Measurements from ENCODE around the gene ENTREP3. TPM values are rescaled to one million over a fixed set of nuclear protein-coding genes. Genes with fewer than 3 reads are reported as not detected.
"Not testable (repeated sequence)": the region's sequence is repeated elsewhere in the genome, so short reads cannot be mapped to it uniquely, and the experiment has no call there.

Gene ENTREP3
- total RNA-seq, 2 experiments from 2014 or later, result 22.8 to 22.9 TPM

DNA sequence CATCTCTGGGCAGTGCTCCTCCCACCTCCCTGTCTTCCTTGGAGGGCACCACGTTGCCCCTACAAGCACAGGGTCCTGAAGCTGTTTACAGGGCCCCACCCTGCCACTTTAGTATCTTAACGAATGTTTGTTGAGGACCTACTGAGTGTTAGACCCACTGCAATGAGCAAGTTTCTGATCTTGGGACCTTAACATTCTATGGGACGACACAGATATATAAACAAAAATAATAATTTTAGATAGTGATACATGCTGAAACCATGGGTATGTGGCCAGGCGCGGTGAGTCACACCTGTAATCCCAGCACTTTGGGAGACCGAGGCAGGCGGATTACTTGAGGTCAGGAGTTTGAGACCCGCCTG lies 10.1 kb downstream of the ENTREP3 start:
- Mint-ChIP-seq H3K27ac (peak overlapping the region; percentile 94), H3K4me3 (peak overlapping the region; percentile 79), H3K9me3 (no peaks in the 10 kb centered on the region), H3K27me3 (peaks cover 2% of the 10 kb centered on the region), H3K36me3 (ENCODE audit: low read depth) (peaks cover 12% of the 10 kb centered on the region), H3K4me1 (peaks cover 57% of the 10 kb centered on the region)
- ChIA-PET CTCF (interaction anchor here (2.0 to 2.3 kb wide), 2 partner anchors 27 to 78 kb away, joined by 6 to 9 read pairs; partner anchors contain the start of gene CLK2), POLR2A (no interaction called here)
- no peak for DNase-seq

DNA sequence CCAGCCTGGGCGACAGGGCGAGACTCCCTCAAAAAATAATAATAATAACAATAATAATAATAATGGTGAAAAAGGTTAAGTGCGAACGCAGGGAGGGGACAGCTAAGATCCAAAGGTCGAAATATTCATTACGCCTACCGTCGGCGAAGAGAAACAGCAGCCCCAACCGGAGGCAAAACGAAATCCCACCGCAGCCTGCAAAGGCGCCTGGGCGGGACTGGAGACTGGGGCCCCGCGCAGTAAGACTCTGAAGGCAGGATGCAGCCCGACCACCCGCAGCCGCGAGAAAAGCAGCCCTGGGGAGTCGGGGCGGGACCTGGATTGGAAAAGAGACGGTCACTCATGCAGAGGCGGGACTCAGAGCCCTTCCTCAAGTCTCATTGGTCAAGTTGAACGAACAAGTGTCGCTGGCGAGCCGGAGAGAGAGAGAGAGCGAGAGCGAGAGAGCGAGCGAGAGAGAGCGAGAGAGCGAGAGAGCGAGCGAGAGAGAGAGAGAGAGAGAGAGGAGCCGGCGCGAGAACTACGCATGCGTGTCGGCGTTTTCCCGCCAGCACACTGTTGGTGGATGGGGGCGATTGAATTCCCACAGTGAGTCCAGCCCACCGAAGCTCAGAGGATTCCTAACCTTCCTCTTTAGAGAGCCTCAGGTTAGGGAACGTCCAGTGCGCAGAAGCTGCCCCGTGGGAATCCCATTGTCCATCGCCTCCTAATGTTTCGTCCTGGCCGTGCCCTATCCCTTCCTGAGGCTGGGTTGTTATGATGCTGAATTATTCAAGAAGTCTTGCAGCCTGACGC lies 10.7 kb downstream of the ENTREP3 start:
- peaks cover 2% of the 10 kb centered on the region for H3K27me3 Mint-ChIP-seq
- peaks cover 14% of the 10 kb centered on the region for H3K36me3 Mint-ChIP-seq (ENCODE audit: low read depth)
- peak overlapping the region; percentile 79 for H3K4me3 Mint-ChIP-seq
- H3K27ac Mint-ChIP-seq, result peak overlapping the region; percentile 94
- CTCF ChIA-PET, result interaction anchor here (0.8 to 2.3 kb wide), 5 partner anchors 13 to 79 kb away, joined by 3 to 9 read pairs (median 4); partner anchors contain the start of genes CLK2 and KRTCAP2
- peak; percentile 99 for DNase-seq
- H3K9me3 Mint-ChIP-seq, result no peaks in the 10 kb centered on the region
- peaks cover 58% of the 10 kb centered on the region for H3K4me1 Mint-ChIP-seq
- POLR2A ChIA-PET, result no interaction called here

DNA sequence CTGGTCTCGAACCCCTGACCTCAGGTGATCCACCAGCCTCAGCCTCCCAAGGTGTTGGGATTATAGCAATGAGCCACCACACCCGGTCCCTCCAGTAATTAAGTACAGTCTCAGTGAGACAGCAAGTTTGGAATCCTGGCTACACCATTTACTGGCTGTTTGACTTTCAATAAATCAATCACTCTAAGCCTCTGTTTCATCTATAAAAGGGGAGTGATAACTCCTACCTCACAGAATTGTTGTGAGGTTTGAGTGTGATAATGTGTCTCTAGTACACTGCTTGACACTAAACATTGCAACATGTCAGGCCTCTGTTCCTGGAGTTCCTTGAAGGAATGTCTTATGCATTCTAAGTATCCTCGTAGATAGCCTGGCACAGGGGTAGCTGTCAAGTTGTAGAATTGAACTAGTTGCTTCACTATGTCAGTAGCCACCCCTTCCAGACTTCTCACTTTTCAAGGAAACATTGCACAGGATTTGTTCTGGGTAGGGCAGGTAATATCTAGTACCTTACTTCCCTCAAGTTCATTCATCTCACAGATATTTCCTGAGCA lies 12.4 kb downstream of the ENTREP3 start:
- DNase-seq, result no peak
- H3K36me3 Mint-ChIP-seq (ENCODE audit: low read depth), result peaks cover 22% of the 10 kb centered on the region
- H3K9me3 Mint-ChIP-seq, result no peaks in the 10 kb centered on the region
- H3K27me3 Mint-ChIP-seq, result peaks cover 2% of the 10 kb centered on the region
- ChIA-PET POLR2A (no interaction called here), CTCF (interaction anchor here (0.6 to 1.8 kb wide), 5 partner anchors 14 to 812 kb away, joined by 3 to 5 read pairs (median 4); partner anchors contain the start of gene KRTCAP2)
- peak overlapping the region; percentile 94 for H3K27ac Mint-ChIP-seq
- peaks cover 62% of the 10 kb centered on the region for H3K4me1 Mint-ChIP-seq
- peak overlapping the region; percentile 79 for H3K4me3 Mint-ChIP-seq

DNA sequence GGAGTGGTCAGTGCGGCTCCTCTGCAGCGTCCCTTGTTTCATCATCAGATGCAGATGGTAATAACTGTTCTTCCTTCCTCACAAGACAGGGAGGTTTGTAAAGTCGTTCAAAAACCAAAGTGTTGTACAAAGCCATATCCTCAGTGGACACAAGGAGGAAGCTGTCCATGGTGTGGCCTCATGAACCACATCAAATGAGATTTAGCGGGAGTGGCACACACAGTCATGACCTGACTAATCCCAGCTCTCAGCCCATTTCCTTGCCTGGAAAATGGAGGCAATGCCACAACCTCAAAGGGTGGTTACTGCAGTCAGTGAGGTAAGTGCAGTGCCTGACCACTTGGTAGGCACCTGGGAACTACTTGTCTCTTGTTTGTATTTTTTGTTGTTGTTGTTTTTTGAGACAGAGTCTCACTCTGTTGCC lies 13.4 kb downstream of the ENTREP3 start:
- peaks cover 62% of the 10 kb centered on the region for H3K4me1 Mint-ChIP-seq
- no peak for DNase-seq
- H3K27me3 Mint-ChIP-seq, result peaks cover 2% of the 10 kb centered on the region
- ChIA-PET CTCF (interaction anchor here (0.6 to 3.9 kb wide), 8 partner anchors 9 to 534 kb away, joined by 3 to 38 read pairs (median 4); partner anchors contain the start of genes KRTCAP2, THBS3 and TRIM46), POLR2A (no interaction called here)
- peaks cover 27% of the 10 kb centered on the region for H3K36me3 Mint-ChIP-seq (ENCODE audit: low read depth)
- H3K9me3 Mint-ChIP-seq, result no peaks in the 10 kb centered on the region
- peak overlapping the region; percentile 40 for H3K4me3 Mint-ChIP-seq
- peak overlapping the region; percentile 91 for H3K27ac Mint-ChIP-seq

DNA sequence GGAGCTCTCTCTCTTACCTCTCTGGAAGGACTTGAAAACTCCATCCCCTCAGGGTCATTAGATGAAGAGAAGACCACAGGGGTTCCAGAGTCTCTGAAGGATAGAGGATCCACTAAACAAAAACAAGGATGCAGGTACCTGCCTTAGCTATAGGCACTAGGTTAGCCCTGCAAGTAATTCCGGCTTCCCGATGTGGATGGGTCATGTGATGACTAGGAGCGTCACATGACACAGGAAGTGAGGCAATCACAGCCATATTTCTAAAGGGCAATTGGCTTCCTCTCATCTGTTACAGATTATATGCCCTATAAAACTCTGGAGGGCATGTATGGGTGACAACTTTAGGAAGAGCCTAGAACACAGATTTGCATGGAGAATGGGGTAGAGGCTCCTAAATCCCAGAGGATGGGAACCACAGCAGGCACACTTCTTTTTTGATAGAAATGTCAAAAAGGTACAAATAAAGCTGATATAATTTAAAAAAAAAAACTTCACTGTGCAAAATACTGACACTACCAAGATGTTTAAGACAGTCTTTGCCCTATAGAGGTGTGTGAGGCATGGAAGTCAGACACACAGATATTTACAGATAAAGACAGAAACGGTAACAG lies 14.1 kb downstream of the ENTREP3 start:
- DNase-seq, result peak; percentile 83
- Mint-ChIP-seq H3K27me3 (peaks cover 2% of the 10 kb centered on the region), H3K9me3 (no peaks in the 10 kb centered on the region), H3K27ac (peak overlapping the region; percentile 91), H3K4me1 (peaks cover 61% of the 10 kb centered on the region), H3K36me3 (ENCODE audit: low read depth) (peaks cover 28% of the 10 kb centered on the region), H3K4me3 (peak overlapping the region; percentile 85)
- CTCF ChIA-PET, result interaction anchor here (0.6 to 3.9 kb wide), 7 partner anchors 9 to 535 kb away, joined by 3 to 38 read pairs (median 4); partner anchors contain the start of genes KRTCAP2, THBS3 and TRIM46
- POLR2A ChIA-PET, result no interaction called here

DNA sequence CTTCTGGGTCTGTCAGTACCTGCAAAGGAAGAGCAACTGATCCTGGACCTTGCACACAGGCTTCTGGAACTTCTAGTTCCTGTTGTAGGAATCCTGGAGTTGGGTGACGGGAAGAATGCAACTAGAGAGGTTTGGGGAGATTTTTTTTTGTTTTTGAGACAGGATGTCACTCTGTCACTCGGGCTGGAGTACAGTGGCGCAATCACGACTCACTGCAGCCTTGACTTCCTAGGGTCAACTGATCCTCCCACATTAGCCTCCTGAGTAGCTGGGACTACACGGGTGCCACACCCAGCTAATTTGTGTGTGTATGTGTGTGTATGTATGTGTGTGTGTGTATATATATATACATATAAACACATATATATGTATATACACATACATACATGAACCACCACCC lies 18.8 kb downstream of the ENTREP3 start:
- H3K27me3 Mint-ChIP-seq, result no peaks in the 10 kb centered on the region
- ChIA-PET POLR2A (no interaction called here), CTCF (interaction anchor here (1.1 kb wide), 1 partner anchor 15 kb away, joined by 4 read pairs; no protein-coding TSS in a partner anchor)
- peak overlapping the region; percentile 21 for H3K27ac Mint-ChIP-seq
- no peak overlapping the region for H3K4me3 Mint-ChIP-seq
- H3K36me3 Mint-ChIP-seq (ENCODE audit: low read depth), result peaks cover 32% of the 10 kb centered on the region
- peaks cover 30% of the 10 kb centered on the region for H3K4me1 Mint-ChIP-seq
- no peak for DNase-seq
- H3K9me3 Mint-ChIP-seq, result no peaks in the 10 kb centered on the region

DNA sequence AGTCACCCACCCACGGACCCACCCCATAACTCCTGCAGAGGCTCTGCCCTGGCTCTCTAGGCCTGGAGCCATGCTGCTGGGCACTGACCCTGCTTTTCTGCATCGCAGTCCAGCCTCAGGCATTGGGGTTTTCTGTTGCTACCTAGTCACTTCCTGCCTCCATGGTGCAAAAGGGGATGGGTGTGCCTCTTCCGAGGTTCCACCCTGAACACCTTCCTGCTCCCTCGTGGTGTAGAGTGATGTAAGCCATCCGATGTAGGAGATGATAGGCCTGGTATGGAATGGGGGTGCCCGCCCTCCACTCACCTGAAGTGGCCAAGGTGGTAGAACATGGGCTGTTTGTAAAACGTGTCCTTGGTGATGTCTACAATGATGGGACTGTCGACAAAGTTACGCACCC lies 19.9 kb downstream of the ENTREP3 start:
- H3K9me3 Mint-ChIP-seq, DNase-seq, H3K27me3 Mint-ChIP-seq, H3K4me3 Mint-ChIP-seq, POLR2A ChIA-PET: not testable (repeated sequence)
- Mint-ChIP-seq H3K36me3 (ENCODE audit: low read depth) (peaks cover 27% of the 10 kb centered on the region), H3K4me1 (peaks cover 20% of the 10 kb centered on the region), H3K27ac (peak overlapping the region; percentile 85)
- CTCF ChIA-PET, result interaction anchor here (1.1 kb wide), 1 partner anchor 16 kb away, joined by 4 read pairs; no protein-coding TSS in a partner anchor

DNA sequence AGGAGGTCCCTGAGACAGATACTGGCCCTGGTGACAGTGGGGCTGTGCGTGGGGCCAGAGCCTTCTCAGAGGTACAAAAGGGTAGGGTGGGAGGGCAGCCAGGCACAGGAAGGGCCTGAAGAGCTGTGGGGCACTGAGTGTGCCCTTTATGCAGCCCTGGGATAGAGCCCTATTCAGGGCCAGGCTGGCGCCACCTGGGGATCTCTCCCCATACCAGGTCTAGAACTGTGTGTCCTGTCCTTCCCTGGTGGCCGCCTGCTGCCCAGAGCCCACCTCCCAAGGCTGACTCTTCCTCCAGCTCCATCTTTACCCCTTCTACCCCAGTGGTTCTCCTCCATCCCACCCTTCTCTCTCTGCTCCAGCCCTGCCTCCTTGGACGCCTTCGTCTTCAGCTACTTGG lies 21.8 kb downstream of the ENTREP3 start:
- H3K4me3 Mint-ChIP-seq, CTCF ChIA-PET, DNase-seq, H3K9me3 Mint-ChIP-seq, H3K27me3 Mint-ChIP-seq, H3K27ac Mint-ChIP-seq, POLR2A ChIA-PET: not testable (repeated sequence)
- Mint-ChIP-seq H3K36me3 (ENCODE audit: low read depth) (peaks cover 21% of the 10 kb centered on the region), H3K4me1 (peaks cover 15% of the 10 kb centered on the region)

DNA sequence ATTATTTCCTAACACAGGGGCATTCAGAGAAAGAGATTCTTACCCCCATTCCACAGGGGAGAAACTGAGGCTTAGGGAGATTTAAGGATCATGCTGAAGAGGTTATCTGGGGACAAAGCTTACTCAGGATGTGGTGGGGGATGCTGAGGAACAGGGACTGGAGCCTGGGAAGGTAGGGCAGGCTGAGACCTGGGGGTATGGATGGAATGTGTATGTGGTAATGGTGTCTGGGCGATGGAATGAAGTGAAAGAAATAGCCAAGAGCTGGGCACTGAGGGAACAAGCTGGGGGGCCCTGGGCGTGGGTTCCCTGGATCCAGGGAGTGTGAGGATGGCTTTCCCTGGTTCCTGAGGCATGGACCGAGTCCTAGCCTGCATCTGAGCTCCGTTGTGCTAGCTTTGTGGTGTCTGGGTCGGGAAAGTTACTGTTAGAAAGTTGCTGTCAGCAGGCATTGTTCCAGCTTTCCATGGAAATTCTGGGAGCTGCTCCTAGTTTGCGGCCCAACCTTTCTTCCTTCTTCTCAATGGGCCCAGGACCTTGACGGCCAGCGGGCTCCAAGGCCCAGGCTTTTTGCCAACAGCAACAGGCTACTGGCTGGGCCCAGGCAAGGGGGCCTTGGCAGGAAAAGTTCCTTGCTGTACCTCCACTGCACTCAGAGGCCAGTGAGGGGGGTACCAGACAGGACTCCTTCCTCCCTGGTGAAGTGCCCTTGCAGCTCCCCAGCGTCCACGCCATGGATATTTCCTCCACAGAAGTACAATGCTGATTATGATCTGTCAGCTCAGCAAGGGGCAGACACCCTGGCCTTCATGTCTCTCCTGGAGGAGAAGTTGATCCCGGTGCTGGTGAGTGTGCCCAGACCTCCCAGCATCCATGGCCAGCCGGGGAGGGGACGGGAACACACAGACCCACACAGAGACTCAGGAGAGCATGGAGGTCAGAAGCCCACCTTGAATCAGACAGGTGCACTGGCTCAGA lies 23.0 kb downstream of the ENTREP3 start:
- H3K4me1 Mint-ChIP-seq, result peaks cover 25% of the 10 kb centered on the region
- H3K27ac Mint-ChIP-seq, POLR2A ChIA-PET, DNase-seq, H3K4me3 Mint-ChIP-seq, H3K9me3 Mint-ChIP-seq, H3K27me3 Mint-ChIP-seq: not testable (repeated sequence)
- CTCF ChIA-PET, result interaction anchor here (1.0 to 1.8 kb wide), 3 partner anchors 12 to 59 kb away, joined by 3 to 5 read pairs (median 4); partner anchors contain the start of gene KRTCAP2
- peaks cover 17% of the 10 kb centered on the region for H3K36me3 Mint-ChIP-seq (ENCODE audit: low read depth)

DNA sequence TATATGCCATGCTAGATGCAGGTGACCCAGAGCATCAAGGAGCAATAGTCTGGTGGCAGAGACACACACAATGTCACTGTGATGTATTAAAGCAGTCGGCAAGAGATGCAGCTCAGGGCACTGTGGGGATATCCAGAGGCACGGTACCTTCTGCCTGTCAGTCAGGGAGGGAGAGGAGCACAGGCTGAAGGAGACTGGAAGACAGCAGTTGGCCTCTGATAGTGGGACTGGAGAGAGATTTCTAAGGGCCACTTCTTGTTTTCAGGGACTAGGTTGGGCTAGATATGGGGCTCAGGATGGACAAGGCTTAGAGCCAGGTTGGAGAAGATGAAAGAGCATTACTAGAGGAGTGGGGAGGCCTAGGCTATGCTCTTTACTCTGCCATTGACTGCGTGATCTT lies 24.0 kb downstream of the ENTREP3 start:
- CTCF ChIA-PET, result interaction anchor here (1.0 to 1.8 kb wide), 2 partner anchors 13 to 19 kb away, joined by 3 to 5 read pairs; no protein-coding TSS in a partner anchor
- DNase-seq; H3K4me3 Mint-ChIP-seq; H3K27me3 Mint-ChIP-seq; H3K27ac Mint-ChIP-seq; POLR2A ChIA-PET; H3K36me3 Mint-ChIP-seq (ENCODE audit: low read depth); H3K9me3 Mint-ChIP-seq: not testable (repeated sequence)
- H3K4me1 Mint-ChIP-seq, result peaks cover 26% of the 10 kb centered on the region

DNA sequence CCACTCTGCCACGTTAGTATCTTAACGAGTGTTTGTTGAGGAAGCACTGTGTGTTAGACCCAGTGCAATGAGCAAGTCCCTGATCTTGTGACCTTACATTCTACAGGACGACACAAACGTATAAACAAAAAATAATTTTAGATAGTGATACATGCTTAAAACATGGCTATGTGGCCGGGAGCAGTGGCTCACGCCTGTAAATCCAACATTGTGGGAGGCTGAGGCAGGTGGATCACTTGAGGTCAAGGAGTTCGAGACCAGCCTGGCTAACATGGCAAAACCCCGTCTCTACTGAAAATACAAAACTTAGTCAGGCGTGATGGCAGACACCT lies 27.2 kb downstream of the ENTREP3 start:
- H3K4me3 Mint-ChIP-seq, result peak overlapping the region; percentile 84
- no peaks in the 10 kb centered on the region for H3K9me3 Mint-ChIP-seq
- H3K27ac Mint-ChIP-seq, result peak overlapping the region; percentile 92
- no peak for DNase-seq
- peaks cover 8% of the 10 kb centered on the region for H3K36me3 Mint-ChIP-seq (ENCODE audit: low read depth)
- ChIA-PET POLR2A (no interaction called here), CTCF (interaction anchor here (0.9 to 2.5 kb wide), 5 partner anchors 15 to 55 kb away, joined by 3 to 11 read pairs (median 5); partner anchors contain the start of gene KRTCAP2)
- peaks cover 36% of the 10 kb centered on the region for H3K4me1 Mint-ChIP-seq
- no peaks in the 10 kb centered on the region for H3K27me3 Mint-ChIP-seq
